ENCODE data around the gene CCDC92.

Gene CCDC92

GRCh38 chr12:123886931-123887582, 85.6 kb downstream of the CCDC92 start:
- no peak for TF ChIP-seq CTCF (conservative IDR thresholded peaks at IDR 0.05; ENCODE audit: low read length)
- H3K4me3 ChIP-seq (ENCODE audit: low read length): no peak overlapping the region
- DNase-seq (ENCODE audit: low read depth): no peak

- H3K4me3 ChIP-seq (ENCODE audit: low read length): no peak overlapping the region
- TF ChIP-seq CTCF (conservative IDR thresholded peaks at IDR 0.05; ENCODE audit: low read length): no peak
- no peak for DNase-seq (ENCODE audit: low read depth)
These were observed 86.4 kb downstream of the CCDC92 start for GRCh38 chr12:123886258-123886657.
